GM12892 (cell line): ENCODE data around the gene KIAA1671.

Source experiments
- POLR2A ChIP-seq: IDR thresholded peaks from 2 replicates; pipeline ENCODE4 v1.6.1; 2011; ENCODE audit warnings: low read depth, low read length, control low read depth
- POLR2AphosphoS5 ChIP-seq: IDR thresholded peaks from 2 replicates; pipeline ENCODE4 v1.6.1; 2011; ENCODE audit warnings: low read depth, low read length, control low read depth
- TAF1 ChIP-seq: IDR thresholded peaks from 2 replicates; pipeline ENCODE4 v1.6.1; 2011; ENCODE audit warnings: low read depth, mild to moderate bottlenecking, control low read depth, low read length, borderline replicate concordance

DNA sequence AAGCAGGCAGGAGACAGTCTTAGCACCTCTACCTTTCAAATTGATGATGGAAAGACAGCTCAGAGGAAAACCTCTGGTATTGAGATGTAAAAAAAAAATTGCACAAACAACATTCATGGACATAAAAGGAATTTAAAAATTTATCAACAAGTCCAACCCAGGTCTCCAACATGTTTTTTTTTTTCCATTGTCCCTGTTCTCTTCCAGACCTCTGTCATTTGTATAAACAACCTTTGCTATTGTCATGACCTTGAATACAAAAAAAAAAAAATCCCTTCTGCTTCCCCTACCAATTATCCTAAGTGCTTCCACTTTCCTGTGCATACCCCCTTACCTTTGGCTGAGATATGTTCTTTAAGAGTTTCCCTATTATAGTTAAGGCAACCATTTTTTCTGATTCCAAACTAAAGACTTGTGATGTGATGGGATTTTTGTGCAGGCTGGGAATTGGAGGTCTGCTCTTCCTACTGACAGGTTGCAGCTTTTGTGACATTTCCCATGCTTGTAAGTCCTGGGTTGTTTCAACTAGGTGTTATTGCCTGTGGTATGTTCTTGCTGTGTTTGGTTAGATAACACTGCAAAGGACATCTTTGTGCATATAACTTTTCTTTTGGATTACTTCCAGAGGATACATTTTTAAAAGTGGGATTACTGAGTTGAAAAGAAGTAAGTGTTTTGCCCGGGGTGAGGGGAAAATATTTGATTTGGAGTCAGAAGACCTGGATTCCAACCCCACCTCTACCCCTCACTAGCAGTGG, 67.1 kb downstream of the KIAA1671 start:
- TF ChIP-seq TAF1 = no peak
- no peak for TF ChIP-seq POLR2AphosphoS5
- no peak for TF ChIP-seq POLR2A
